Stimulated activated CD8-positive, alpha-beta memory T cell treated with anti-CD3 and anti-CD28 coated beads, Interleukin-4, amount 100 ng/mL, for 4 hours (primary cell): Measurements from ENCODE around the gene STMP1.

Experiments
- DNase-seq, 2 donors: peaks; one replicate each; pipeline ENCODE4 v3.0.0-alpha.2; 2020; ENCODE audit warnings: low read depth in 2 of 2, low spot score in 1 of 2

Gene STMP1

DNA sequence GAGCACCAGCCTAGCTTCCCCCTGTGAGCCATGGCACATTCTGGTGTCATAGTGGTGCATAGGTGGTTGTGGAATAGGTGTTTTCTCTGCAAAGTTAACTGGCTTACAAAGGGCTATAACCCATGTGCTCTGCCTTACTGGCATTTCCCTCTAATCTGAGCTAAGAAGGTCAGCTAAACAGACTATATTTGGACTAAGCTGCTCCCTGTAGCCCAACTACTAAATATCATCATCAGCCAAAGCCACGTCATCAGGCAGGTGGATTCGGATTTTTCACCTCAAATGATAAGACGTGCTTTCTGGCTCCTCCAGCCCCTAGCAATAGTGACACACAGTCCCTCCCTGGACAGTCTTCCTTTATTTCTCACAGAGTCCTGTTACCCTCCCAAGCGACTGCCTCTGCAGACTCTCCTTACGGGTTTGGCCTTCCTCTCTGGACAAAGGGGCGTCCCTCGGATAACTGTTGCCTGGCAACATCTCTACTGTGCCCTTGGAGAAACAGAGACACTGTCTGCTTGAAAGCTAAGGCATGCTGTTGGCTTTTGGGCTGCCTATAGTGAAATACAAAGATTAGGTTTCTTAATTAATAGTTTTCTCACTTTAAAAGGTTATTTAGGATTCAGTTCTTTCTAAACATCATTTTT, 56.6 kb downstream of the STMP1 start:
- DNase-seq, result no peak

DNA sequence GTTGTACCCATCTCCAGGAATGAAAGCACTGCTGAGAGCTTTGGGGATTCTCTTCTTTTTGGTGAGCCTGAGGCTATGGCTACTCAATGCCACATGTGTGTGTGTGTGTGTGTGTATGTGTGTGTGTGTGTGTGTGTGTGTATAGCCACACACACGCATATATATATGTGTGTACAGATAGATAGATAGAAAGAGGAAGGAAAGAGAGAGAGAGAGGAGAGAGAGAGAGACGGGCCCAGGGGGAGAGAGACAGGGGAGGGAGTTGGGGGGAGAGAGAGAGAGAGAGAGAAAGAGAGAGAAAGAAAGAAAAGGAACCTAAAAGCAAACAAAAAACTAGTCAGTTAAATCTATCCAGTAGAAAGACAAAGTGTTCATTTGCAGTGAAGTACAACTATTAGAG, 57.4 kb downstream of the STMP1 start:
- DNase-seq, result no peak

DNA sequence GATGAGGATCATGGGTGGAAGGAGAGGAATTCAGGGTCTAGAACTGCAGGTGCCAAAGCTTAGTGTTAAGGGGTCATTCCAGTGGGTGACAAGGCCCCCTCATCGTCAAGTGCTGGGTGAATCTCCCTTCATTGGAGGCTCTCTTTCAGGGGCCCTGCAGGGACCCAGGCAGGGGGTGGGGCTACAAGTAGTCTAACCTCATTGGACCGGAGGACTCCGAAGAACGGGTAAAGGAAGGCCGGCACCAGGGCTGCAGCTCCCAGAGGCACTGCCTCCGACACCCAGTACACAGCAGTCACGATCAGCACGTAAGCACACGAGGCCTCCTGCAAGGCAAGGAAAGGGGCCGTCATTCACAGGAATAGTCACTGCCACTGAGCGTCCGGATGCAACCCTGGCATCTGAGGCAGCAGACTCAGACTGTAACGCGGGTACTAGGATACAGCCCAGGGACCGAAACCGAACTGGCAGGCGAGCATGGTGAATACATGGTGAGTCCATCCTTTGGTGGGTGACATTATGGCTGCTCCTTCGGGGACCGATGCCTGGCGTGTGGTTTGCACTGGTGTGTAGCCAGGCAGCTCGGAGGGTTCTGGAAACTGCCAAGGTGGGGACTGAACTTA, 59.0 kb downstream of the STMP1 start:
- no peak for DNase-seq

DNA sequence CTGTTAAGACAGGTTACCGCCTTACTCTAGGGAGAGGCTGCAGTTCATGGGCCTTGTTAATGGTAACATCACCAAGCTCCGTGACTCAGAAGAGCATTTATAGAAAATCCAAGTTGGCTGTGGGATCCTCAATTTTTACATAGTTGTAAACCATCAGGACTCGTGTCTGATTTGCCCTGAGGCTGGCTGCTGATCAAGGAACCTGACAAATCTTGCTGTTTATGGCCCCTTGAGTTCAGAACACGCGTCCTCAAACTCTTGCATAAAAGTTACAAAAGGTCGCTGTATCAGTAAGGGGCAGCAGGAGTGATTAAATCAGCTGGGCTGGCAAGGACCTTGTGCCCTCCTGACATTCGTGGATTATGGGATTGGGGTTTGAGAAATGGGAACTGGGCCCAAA, 61.1 kb downstream of the STMP1 start:
- DNase-seq, result no peak
